AG09309 (cell line): ENCODE measurements around the gene ITSN1.

Experiments used
- DNase-seq: peaks from one replicate; pipeline ENCODE4 v3.0.0-alpha.2; 2010; ENCODE audit warnings: low read depth
- H3K4me3 ChIP-seq: 2 replicates; pipeline ENCODE4 v1.5.1; 2011; ENCODE audit warnings: mild to moderate bottlenecking, low read depth, low read length, moderate library complexity; ENCODE audit not compliant: control insufficient read depth
- CTCF ChIP-seq: IDR thresholded peaks from 2 replicates; pipeline ENCODE4 v1.5.1; 2011; ENCODE audit warnings: mild to moderate bottlenecking, low read depth, low read length, inconsistent platforms; ENCODE audit not compliant: insufficient read depth, control insufficient read depth; ENCODE audit errors: missing control alignments

The ITSN1 gene

DNA sequence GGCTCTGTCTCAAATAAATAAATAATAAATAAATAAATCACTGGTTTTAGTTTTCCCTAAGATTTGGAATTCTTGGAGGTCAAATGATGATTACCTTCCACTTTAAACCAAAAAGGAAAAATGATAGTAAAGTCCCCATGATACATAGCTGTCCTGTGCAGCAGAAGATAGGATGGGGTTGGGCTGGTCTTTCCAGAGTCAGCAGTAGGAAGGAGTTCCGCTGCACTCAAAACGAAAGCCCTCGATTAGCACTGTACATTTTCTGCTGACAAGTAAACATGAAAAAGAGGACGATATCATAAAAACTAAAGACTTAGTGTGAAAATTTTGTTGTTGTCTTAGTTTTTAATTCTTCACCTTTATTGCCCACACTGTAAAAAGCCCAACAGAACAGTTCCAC is 193.6 kb downstream of the ITSN1 start:
- no peak for DNase-seq
- no peak for TF ChIP-seq CTCF
- no peak overlapping the region for H3K4me3 ChIP-seq

DNA sequence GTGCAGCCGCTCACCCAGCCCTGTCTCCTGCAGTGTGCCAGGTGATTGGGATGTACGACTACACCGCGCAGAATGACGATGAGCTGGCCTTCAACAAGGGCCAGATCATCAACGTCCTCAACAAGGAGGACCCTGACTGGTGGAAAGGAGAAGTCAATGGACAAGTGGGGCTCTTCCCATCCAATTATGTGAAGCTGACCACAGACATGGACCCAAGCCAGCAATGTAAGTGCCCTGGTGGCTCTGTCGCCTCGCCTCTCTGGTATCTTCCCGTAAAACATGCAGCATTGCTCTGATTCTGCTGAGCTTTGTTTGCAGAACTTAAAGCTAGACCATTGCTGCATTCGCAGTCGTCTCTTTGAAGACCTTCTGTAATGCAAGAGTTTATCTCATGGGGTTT is 194.1 kb downstream of the ITSN1 start:
- no peak overlapping the region for H3K4me3 ChIP-seq
- TF ChIP-seq CTCF = no peak
- DNase-seq = no peak

DNA sequence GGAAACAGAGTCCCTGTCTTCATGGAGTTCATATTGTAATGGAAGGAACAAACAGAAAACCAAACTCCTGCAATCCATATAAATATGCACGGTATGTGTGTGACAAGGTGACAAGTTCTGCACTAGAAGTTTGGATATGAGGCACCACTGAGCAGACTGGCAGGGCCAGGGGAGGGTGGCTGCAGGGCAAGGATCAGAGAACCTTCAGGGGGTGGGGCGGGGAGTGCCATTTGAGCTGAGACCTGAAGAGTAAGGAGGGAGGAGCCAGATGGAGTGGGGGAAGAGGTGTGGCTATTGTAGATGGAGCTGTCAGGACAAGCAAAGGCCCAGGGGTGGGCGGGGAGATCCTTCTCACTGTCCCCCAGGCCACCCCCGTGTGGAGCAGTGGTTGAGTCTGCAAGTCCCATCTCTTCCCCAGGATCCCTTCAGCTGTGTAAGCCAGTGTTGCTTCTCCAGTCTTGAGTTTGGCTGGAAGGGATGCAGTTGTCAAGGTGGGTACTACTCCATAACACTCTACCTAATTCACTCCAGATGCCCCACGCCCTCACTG is 196.9 kb downstream of the ITSN1 start:
- no peak overlapping the region for H3K4me3 ChIP-seq
- DNase-seq = no peak
- TF ChIP-seq CTCF = no peak

- no peak overlapping the region for H3K4me3 ChIP-seq
- no peak for TF ChIP-seq CTCF
- no peak for DNase-seq
These were observed 197.5 kb downstream of the ITSN1 start for GRCh38 chr21:33839806-33840205.

GRCh38 chr21:33840771-33841170 is 198.5 kb downstream of the ITSN1 start:
- no peak overlapping the region for H3K4me3 ChIP-seq
- no peak for DNase-seq
- no peak for TF ChIP-seq CTCF

GRCh38 chr21:33841561-33841960 is 199.3 kb downstream of the ITSN1 start:
- H3K4me3 ChIP-seq = no peak overlapping the region
- no peak for DNase-seq
- no peak for TF ChIP-seq CTCF

GRCh38 chr21:33843216-33843615 is 200.9 kb downstream of the ITSN1 start:
- no peak overlapping the region for H3K4me3 ChIP-seq
- no peak for DNase-seq
- TF ChIP-seq CTCF = no peak
